ENCODE measurements around the gene AAK1. TPM values are rescaled to one million over a fixed set of nuclear protein-coding genes. Genes with fewer than 3 reads are reported as not detected.

AAK1 gene
- total RNA-seq, 6 experiments from 2014 or later = 96.6 to 123 (median 108) TPM

DNA sequence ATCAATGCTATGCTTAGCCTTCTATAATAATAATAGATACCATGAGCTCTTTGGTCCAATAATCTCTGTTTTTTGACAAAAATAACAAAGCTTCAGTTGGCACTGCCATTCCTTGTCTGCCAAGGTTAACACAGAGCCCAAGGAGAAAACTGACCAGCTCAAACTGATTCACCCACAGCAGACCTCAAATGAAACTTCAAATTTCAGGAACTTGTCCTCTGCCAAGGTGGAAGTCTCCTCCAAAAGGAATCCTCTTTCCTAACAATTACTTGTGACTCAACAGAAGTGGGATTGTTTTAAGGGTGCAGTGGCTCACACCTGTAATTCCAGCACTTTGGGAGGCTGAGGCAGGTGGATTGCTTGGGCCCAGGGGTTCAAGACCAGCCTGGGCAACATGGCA lies 12.1 kb downstream of the AAK1 start:
- no peak for TF ChIP-seq CTCF (IDR thresholded peaks at IDR 0.05)
- Mint-ChIP-seq H3K9me3 (no peaks in the 10 kb centered on the region), H3K27me3 (ENCODE audit: insufficient read depth) (no peaks in the 10 kb centered on the region), H3K4me3 (no peak overlapping the region), H3K36me3 (ENCODE audit: low read depth) (no peaks in the 10 kb centered on the region), H3K27ac (no peak overlapping the region), H3K4me1 (ENCODE audit: low read depth) (peaks cover 11% of the 10 kb centered on the region; the same call in 1 of the 2 replicates)
- DNase-seq = no peak

DNA sequence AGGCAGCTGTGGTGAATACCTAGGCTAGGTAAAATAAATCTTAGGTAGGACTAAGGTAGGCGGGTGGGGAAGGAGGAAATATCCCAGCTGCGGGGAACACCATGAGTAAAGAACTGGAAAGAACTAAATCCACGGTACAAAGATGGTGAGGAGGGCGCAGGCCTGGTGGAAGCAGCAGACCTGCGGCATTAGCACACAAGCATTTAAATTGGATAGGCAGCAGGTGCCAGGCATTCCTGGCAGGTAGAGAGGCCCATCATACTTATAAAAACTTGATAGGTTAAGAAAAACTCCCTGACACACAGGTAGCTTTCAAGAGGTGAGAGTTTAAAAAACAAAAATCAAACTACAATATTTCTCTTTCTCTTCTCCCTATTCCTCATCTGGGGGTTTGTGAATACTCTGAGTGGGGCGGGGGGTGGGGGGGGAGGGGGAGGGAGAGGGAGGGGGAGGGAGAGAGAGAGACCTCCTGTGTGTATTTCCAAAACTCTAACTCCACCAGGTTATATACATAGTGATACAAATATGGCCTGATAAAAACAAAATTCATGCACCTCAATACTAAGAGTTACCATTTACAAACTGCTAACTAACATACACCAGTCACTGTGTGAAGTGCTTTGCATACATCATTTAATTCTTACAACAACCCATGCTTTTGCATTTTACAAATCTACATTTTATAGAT lies 13.5 kb downstream of the AAK1 start:
- Mint-ChIP-seq H3K27me3 (ENCODE audit: insufficient read depth) (no peaks in the 10 kb centered on the region), H3K9me3 (no peaks in the 10 kb centered on the region), H3K4me1 (ENCODE audit: low read depth) (peaks cover 11% of the 10 kb centered on the region; the same call in 1 of the 2 replicates), H3K4me3 (no peak overlapping the region), H3K36me3 (ENCODE audit: low read depth) (no peaks in the 10 kb centered on the region), H3K27ac (no peak overlapping the region)
- DNase-seq = no peak
- TF ChIP-seq CTCF (IDR thresholded peaks at IDR 0.05) = no peak

DNA sequence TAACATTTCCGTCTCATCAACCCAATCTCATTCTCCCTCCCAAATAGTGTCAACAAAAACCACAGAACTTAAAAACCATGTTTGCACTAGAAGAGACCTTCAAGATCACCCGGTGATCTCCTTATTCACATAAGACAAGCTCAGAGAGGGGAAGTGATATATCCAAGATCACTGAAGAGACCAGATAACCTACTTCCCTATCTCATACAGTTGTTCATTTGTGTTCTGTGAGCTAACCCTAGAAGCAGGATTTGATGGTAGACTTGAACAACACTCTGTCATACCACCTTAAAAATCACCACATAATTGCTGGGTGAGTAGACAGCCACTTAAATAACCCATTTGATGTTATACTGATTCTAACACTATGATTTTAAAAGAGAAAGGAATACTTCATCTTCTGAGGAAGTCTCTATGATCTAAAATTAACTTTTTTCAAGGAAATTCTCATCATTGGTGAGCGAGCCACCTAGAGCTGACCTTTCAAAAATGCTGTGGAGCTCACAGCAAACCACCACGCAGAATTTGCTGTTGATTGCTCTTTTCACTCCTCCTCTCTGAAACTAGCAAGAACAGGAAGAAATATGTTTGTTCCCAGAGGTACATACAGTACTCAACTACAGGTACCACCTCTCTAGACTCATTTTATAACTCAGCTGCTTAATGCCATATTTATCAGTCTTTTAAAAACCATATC lies 15.1 kb downstream of the AAK1 start:
- no peak for DNase-seq
- H3K4me1 Mint-ChIP-seq (ENCODE audit: low read depth) = peaks cover 11% of the 10 kb centered on the region; the same call in 1 of the 2 replicates
- TF ChIP-seq CTCF (IDR thresholded peaks at IDR 0.05) = no peak
- H3K36me3 Mint-ChIP-seq (ENCODE audit: low read depth) = peaks cover 3% of the 10 kb centered on the region
- no peak overlapping the region for H3K4me3 Mint-ChIP-seq
- peaks cover 2% of the 10 kb centered on the region; the same call in 1 of the 2 replicates for H3K9me3 Mint-ChIP-seq
- H3K27ac Mint-ChIP-seq = no peak overlapping the region
- no peaks in the 10 kb centered on the region for H3K27me3 Mint-ChIP-seq (ENCODE audit: insufficient read depth)

DNA sequence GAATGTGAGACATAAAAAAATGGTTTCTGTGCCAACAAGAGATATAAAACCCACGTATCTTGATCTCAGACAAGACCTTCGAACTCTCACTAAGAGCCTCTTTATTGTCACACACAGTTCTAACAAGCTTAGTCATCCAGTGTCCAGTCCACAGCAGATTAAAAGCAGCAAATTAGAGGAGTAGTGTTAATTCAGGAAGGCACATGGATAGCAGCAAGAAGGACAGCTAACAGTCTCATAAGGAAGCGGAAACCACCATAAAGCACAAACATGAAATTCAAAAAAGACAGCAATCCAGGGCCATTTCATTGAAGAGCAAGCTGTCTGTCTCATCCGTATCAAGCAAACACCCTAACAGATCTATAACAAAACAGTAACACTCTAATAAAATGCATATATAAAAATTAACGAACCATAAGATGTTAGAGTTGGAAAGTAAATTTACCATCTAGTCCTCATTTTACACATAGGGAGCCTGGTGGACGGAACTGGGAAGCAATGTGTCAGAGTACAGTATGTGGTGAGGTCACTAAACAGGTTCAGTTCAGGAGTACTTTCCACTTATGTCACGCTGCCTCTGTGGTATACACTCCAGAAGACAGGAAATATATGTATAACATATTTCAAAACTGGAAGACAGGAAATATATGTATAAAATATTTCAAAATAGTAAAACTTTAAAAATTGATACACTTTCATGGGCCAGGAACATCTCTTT lies 18.3 kb downstream of the AAK1 start:
- Mint-ChIP-seq H3K4me3 (no peak overlapping the region), H3K4me1 (ENCODE audit: low read depth) (no peaks in the 10 kb centered on the region; the same call in 1 of the 2 replicates), H3K9me3 (peaks cover 9% of the 10 kb centered on the region), H3K36me3 (ENCODE audit: low read depth) (peaks cover 18% of the 10 kb centered on the region), H3K27ac (no peak overlapping the region), H3K27me3 (ENCODE audit: insufficient read depth) (peaks cover 1% of the 10 kb centered on the region; the same call in 1 of the 2 replicates)
- DNase-seq = no peak
- TF ChIP-seq CTCF (IDR thresholded peaks at IDR 0.05) = no peak

- H3K27ac Mint-ChIP-seq = no peak overlapping the region
- no peaks in the 10 kb centered on the region; the same call in 1 of the 2 replicates for H3K4me1 Mint-ChIP-seq (ENCODE audit: low read depth)
- H3K27me3 Mint-ChIP-seq (ENCODE audit: insufficient read depth) = peaks cover 1% of the 10 kb centered on the region; the same call in 1 of the 2 replicates
- peaks cover 9% of the 10 kb centered on the region for H3K9me3 Mint-ChIP-seq
- DNase-seq = no peak
- no peak overlapping the region for H3K4me3 Mint-ChIP-seq
- TF ChIP-seq CTCF (IDR thresholded peaks at IDR 0.05) = no peak
- peaks cover 18% of the 10 kb centered on the region for H3K36me3 Mint-ChIP-seq (ENCODE audit: low read depth)
These were observed 18.9 kb downstream of the AAK1 start for GRCh38 chr2:69624611-69625010.

Measured in HFFc6 (cell line).